ENCODE measurements around the gene CD180.
A peak's percentile ranks its signal among the peaks of the same experiment; 100 is the strongest.

The CD180 gene

DNA sequence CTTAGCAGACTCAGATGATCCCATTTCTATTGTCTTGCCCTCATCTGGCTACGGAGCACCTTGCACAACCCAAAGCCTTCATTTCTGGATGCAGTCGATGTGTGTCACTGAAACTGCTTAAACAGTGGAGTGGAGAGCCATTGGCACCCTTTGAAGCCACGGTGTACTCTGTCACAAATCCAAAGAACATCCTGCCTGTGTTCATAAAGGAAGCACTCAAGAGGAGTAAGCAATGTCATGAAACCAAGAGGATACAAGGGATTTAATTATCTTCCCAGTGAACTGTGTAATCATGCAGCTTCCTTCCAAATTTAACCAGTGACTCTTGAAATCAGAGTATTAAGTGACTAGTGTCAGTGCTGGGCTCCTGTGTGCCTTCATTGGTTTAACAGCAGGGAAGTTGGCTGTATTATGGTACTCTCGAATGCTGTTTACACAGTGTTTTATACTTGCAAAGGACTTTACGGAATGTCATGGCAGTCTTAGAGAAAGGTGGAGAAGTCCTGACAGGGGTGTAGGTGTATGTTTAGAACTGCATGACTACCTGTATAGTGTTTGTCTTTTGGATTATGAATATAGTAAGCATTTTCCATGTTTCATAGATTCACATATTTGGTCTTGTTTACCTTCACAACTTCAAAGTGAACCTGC lies 41.9 kb downstream of the CD180 start:
- DNase-seq, result no peak
- no peak overlapping the region for H3K4me3 ChIP-seq (ENCODE audit: low read depth, low read length)
- TF ChIP-seq, protein P1, sequence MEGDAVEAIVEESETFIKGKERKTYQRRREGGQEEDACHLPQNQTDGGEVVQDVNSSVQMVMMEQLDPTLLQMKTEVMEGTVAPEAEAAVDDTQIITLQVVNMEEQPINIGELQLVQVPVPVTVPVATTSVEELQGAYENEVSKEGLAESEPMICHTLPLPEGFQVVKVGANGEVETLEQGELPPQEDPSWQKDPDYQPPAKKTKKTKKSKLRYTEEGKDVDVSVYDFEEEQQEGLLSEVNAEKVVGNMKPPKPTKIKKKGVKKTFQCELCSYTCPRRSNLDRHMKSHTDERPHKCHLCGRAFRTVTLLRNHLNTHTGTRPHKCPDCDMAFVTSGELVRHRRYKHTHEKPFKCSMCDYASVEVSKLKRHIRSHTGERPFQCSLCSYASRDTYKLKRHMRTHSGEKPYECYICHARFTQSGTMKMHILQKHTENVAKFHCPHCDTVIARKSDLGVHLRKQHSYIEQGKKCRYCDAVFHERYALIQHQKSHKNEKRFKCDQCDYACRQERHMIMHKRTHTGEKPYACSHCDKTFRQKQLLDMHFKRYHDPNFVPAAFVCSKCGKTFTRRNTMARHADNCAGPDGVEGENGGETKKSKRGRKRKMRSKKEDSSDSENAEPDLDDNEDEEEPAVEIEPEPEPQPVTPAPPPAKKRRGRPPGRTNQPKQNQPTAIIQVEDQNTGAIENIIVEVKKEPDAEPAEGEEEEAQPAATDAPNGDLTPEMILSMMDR (IDR thresholded peaks at IDR 0.05; ENCODE audit: low read depth, low read length), result no peak
- H3K27me3 ChIP-seq, result no peaks in the 10 kb centered on the region
- no peaks in the 10 kb centered on the region for H3K36me3 ChIP-seq
- no peaks in the 10 kb centered on the region for H3K9me3 ChIP-seq
- peaks cover 8% of the 10 kb centered on the region for H3K4me1 ChIP-seq

DNA sequence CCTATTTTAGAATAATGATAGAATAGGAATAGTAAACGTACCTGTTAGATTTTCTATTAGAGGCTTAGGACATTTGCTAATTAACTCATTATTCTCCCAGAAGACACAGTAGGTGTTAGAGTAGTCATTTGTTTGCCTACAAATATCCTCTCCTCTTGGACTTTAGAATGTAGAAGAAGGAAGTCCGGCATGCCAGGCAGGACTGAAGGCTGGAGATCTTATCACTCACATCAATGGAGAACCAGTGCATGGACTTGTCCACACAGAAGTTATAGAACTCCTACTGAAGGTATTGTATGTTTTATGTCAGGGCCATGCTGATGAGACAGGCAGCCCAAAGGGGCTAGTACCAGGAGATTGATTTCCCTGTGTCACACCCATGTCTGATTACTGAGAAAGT lies 43.3 kb downstream of the CD180 start:
- no peak for DNase-seq
- TF ChIP-seq, protein P1 (IDR thresholded peaks at IDR 0.05; ENCODE audit: low read depth, low read length), result no peak
- no peaks in the 10 kb centered on the region for H3K36me3 ChIP-seq
- H3K4me1 ChIP-seq, result peaks cover 8% of the 10 kb centered on the region
- no peak overlapping the region for H3K4me3 ChIP-seq (ENCODE audit: low read depth, low read length)
- H3K27me3 ChIP-seq, result no peaks in the 10 kb centered on the region
- no peaks in the 10 kb centered on the region for H3K9me3 ChIP-seq

DNA sequence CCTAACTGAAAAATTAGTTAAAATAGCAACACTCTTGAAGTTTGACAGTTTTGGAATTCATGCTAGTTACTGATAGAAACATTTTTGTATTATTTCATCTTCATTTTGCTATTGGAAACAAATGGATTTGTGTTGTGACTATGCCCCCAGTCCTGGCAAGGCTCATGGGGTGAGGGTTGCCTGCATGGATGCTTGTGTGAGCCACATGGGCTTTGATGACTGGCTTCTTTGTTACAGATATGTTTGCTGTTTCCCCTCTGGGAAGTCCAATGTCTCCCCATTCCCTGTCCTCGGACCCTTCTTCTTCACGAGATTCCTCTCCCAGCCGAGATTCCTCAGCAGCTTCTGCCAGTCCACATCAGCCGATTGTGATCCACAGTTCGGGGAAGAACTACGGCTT lies 44.2 kb downstream of the CD180 start:
- Histone ChIP-seq H3K36me3 (no peaks in the 10 kb centered on the region), H3K27me3 (no peaks in the 10 kb centered on the region), H3K4me1 (peaks cover 3% of the 10 kb centered on the region), H3K9me3 (no peaks in the 10 kb centered on the region), H3K4me3 (ENCODE audit: low read depth, low read length) (no peak overlapping the region)
- TF ChIP-seq, protein P1 (IDR thresholded peaks at IDR 0.05; ENCODE audit: low read depth, low read length), result no peak
- DNase-seq, result no peak

DNA sequence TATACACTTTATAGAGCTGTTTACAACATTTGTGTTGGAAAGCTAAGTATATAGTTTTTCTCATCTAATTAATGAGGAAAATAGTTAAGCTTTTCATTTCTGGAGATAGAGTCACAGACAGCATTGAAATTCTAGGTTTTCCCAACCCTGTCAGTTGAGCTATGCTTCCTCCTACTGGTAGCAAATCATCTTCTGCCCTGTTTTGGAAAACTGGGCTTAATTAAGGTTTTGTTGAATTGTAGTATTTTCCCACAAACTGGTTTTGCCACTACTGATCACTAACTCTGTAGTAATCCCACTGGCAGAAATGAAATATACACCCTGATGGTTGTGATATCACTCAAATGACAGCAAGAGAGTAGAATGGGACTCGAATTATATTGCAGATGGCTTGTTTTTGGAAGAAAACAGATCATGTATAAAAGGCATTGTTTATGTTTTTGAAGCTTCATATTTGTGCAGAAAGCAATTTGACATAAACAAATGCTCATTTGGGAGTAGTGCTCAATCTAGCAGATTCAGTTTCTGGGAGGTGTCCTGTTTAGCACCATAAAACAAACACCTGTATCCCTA lies 46.6 kb downstream of the CD180 start:
- no peak overlapping the region for H3K4me3 ChIP-seq (ENCODE audit: low read depth, low read length)
- H3K4me1 ChIP-seq, result no peaks in the 10 kb centered on the region
- no peaks in the 10 kb centered on the region for H3K36me3 ChIP-seq
- no peaks in the 10 kb centered on the region for H3K9me3 ChIP-seq
- no peaks in the 10 kb centered on the region for H3K27me3 ChIP-seq
- TF ChIP-seq, protein P1 (IDR thresholded peaks at IDR 0.05; ENCODE audit: low read depth, low read length), result peak; percentile 85
- DNase-seq, result no peak

DNA sequence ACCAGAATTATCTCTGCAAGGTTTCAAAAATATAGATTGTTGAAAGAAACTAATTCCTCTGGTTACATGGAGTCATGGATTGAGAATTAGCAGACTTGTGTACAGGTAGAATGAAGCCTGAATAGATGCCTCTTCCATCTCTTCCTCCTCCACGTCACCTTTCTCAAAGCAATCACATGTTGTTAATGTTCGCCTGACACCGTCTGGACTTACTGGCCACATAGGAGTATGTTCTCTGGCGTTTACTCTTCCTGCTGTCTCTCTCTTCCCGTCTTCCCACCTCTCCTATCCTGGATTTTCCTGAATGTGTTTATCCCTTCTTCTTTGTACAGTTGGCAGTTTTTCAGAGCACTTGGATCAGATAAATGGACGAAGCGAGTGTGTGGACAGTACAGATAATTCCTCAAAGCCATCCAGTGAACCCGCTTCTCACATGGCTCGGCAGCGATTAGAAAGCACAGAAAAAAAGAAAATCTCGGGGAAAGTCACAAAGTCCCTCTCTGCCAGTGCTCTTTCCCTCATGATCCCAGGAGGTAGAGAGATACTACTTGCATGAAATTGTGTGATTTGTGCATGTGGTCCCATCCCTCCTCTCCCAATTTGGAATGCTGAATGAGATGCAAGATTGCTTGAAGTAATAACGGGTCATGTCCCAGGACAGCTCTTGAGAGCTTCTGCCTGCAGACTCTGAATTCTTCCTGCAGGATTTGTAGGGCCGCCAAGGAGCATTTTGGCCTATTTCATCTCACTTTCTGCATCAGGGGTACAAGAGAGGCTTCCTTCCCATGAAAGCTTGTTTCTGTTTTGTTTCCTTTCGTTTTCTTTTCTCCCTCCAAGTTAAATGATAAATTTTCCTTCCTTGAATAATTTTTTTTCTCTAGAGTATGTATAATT lies 47.3 kb downstream of the CD180 start:
- Histone ChIP-seq H3K27me3 (no peaks in the 10 kb centered on the region), H3K9me3 (no peaks in the 10 kb centered on the region), H3K4me1 (no peaks in the 10 kb centered on the region), H3K4me3 (ENCODE audit: low read depth, low read length) (no peak overlapping the region), H3K36me3 (no peaks in the 10 kb centered on the region)
- DNase-seq, result no peak
- TF ChIP-seq, protein P1 (IDR thresholded peaks at IDR 0.05; ENCODE audit: low read depth, low read length), result no peak

Measured in BE2C (cell line).